Measurements from ENCODE around the gene DERL3.

DNA sequence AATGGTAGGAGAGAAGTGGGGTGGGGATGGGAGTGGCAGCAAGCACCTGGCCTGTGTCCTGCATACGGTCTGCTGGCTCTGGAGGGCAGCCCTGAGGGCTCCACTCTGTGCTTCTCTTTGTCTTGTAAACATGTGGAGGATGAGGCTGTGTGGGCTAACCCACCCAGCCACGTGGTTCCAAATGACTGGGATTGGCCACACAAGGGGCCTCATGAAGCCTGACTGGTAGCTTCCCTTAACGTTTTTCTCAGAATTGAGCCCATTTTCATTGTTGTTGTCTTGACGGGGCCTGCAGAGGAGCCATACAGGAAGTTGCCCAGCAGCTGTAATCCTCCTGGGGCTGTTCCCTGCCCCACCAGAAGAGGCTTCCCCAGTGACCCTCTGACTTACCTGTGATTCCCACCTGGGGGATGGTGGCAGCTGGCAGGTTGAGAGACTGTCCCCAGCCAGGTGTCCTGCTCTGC is 18.0 kb downstream of the DERL3 start:
- TF ChIP-seq CTCF (IDR thresholded peaks at IDR 0.05) (no peak), POLR2A (IDR thresholded peaks at IDR 0.05) (no peak)
